Neural progenitor cell (in vitro differentiated cells): Measurements from ENCODE around the gene PDE11A. TPM values are rescaled to one million over a fixed set of nuclear protein-coding genes. Genes with fewer than 3 reads are reported as not detected.

Source experiments
- DNase-seq: peaks from one replicate; pipeline ENCODE4 v3.0.0-alpha.2; 2016; ENCODE audit warnings: low spot score
- H2AFZ ChIP-seq: fragments of 200-600 bp; sonication (generic); replicated peaks from 2 replicates; pipeline ENCODE4 v1.6.1; 2016; ENCODE audit warnings: antibody characterized with exemption
- H3F3A ChIP-seq: fragments of 200-600 bp; sonication (generic); 2 replicates; pipeline ENCODE4 v1.6.1; 2016; ENCODE audit warnings: antibody characterized with exemption, low read depth
- H3K27ac ChIP-seq: fragments of 200-600 bp; sonication (generic); 2 replicates; pipeline ENCODE4 v1.5.1; 2016; ENCODE audit warnings: mild to moderate bottlenecking
- H3K27me3 ChIP-seq: fragments of 200-600 bp; sonication (generic); 2 replicates; pipeline ENCODE4 v1.6.1; 2016; ENCODE audit warnings: mild to moderate bottlenecking, moderate library complexity
- H3K36me3 ChIP-seq: fragments of 200-600 bp; sonication (generic); 2 replicates; pipeline ENCODE4 v1.5.1; 2016
- H3K4me1 ChIP-seq: fragments of 200-600 bp; sonication (generic); 2 replicates; pipeline ENCODE4 v1.6.1; 2016; ENCODE audit warnings: mixed run types
- H3K4me2 ChIP-seq: fragments of 200-600 bp; sonication (generic); 2 replicates; pipeline ENCODE4 v1.6.1; 2016
- H3K4me3 ChIP-seq: fragments of 200-600 bp; sonication (generic); 2 replicates; pipeline ENCODE4 v1.5.1; 2016
- H3K79me2 ChIP-seq: fragments of 200-600 bp; sonication (generic); 2 replicates; pipeline ENCODE4 v1.6.1; 2016; ENCODE audit warnings: low read depth
- H3K9ac ChIP-seq: fragments of 200-600 bp; sonication (generic); 2 replicates; pipeline ENCODE4 v1.6.1; 2016
- H3K9me3 ChIP-seq: fragments of 200-600 bp; sonication (generic); 2 replicates; pipeline ENCODE4 v1.5.1; 2016; ENCODE audit warnings: low read depth
- H4K20me1 ChIP-seq: fragments of 200-600 bp; sonication (generic); 2 replicates; pipeline ENCODE4 v1.6.1; 2016; ENCODE audit warnings: low read depth
- H3K27ac Mint-ChIP-seq: 3 replicates; pipeline ENCODE4 v1.8.0; 2021; ENCODE audit warnings: mixed read lengths
- H3K27me3 Mint-ChIP-seq: 2 replicates; pipeline ENCODE4 v1.8.0; 2022; ENCODE audit warnings: low read depth, mild to moderate bottlenecking, inconsistent platforms, moderate library complexity, mixed read lengths; ENCODE audit not compliant: insufficient read depth
- H3K36me3 Mint-ChIP-seq: 3 replicates; pipeline ENCODE4 v1.8.0; 2021; ENCODE audit warnings: mixed read lengths
- H3K4me1 Mint-ChIP-seq: 3 replicates; pipeline ENCODE4 v1.8.0; 2021; ENCODE audit warnings: mixed read lengths
- H3K4me3 Mint-ChIP-seq: 3 replicates; pipeline ENCODE4 v1.8.0; 2021; ENCODE audit warnings: mild to moderate bottlenecking, moderate library complexity, mixed read lengths
- H3K9me3 Mint-ChIP-seq: 3 replicates; pipeline ENCODE4 v1.8.0; 2020; ENCODE audit warnings: mixed read lengths
- EZH2 ChIP-seq: fragments of 200-600 bp; sonication (generic); IDR thresholded peaks from 2 replicates; pipeline ENCODE4 v1.6.1; 2017; ENCODE audit warnings: antibody characterized with exemption, mild to moderate bottlenecking, moderate library complexity
- EZH2phosphoT487 ChIP-seq: fragments of 200-600 bp; sonication (generic); IDR thresholded peaks from 2 replicates; pipeline ENCODE4 v1.6.1; 2017; ENCODE audit warnings: antibody characterized with exemption
- total RNA-seq: library from RNA; depleted of rRNA; stranded (reverse); fragments of >200 nt; gene quantifications from 2 replicates; pipeline ENCODE4 v1.2.3, GENCODE V29; 2015; ENCODE audit warnings: low replicate concordance
- TF ChIP-seq, protein P1 (sequence below): fragments of 200-600 bp; sonication (generic); IDR thresholded peaks from 2 replicates; pipeline ENCODE4 v1.5.1; 2017; ENCODE audit warnings: antibody characterized with exemption, mild to moderate bottlenecking

The PDE11A gene
- total RNA-seq, 1 donor from 2014 or later, result 0.13 TPM

DNA sequence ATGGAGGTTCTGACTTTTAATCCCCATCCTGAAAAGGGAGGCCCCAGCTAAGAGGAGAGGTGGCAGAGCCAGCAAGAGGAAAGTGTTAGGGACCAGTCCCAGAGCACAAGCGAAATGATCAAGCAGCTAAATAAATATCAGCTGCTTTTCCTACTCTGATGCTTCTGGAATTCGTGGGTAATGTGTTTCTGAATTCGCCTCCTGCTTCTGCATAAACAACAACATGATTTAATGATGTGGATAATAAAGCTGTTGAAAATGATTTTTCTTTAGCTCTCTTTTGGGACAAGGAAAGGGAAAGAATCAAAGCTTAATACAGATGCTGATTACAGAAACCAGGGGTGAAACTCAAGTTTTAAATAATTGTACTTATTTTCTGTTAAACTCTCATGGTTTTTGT lies 329.7 kb downstream of the PDE11A start:
- Histone ChIP-seq H3K9ac (no peak overlapping the region), H3K4me2 (no peak overlapping the region), H3K4me3 (no peak overlapping the region), H3F3A (no peaks in the 10 kb centered on the region), H3K27ac (no peak overlapping the region), H4K20me1 (no peaks in the 10 kb centered on the region), H2AFZ (no peak overlapping the region), H3K27me3 (peaks cover 100% of the 10 kb centered on the region), H3K4me1 (peaks cover 4% of the 10 kb centered on the region), H3K36me3 (no peaks in the 10 kb centered on the region), H3K79me2 (no peaks in the 10 kb centered on the region), H3K9me3 (no peaks in the 10 kb centered on the region)
- H3K4me1 Mint-ChIP-seq, result no peaks in the 10 kb centered on the region
- H3K9me3 Mint-ChIP-seq, result peaks cover 5% of the 10 kb centered on the region
- H3K27me3 Mint-ChIP-seq, result peaks cover 7% of the 10 kb centered on the region
- TF ChIP-seq, protein P1, sequence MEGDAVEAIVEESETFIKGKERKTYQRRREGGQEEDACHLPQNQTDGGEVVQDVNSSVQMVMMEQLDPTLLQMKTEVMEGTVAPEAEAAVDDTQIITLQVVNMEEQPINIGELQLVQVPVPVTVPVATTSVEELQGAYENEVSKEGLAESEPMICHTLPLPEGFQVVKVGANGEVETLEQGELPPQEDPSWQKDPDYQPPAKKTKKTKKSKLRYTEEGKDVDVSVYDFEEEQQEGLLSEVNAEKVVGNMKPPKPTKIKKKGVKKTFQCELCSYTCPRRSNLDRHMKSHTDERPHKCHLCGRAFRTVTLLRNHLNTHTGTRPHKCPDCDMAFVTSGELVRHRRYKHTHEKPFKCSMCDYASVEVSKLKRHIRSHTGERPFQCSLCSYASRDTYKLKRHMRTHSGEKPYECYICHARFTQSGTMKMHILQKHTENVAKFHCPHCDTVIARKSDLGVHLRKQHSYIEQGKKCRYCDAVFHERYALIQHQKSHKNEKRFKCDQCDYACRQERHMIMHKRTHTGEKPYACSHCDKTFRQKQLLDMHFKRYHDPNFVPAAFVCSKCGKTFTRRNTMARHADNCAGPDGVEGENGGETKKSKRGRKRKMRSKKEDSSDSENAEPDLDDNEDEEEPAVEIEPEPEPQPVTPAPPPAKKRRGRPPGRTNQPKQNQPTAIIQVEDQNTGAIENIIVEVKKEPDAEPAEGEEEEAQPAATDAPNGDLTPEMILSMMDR, result no peak
- TF ChIP-seq EZH2phosphoT487 (no peak), EZH2 (no peak)
- no peak overlapping the region for H3K27ac Mint-ChIP-seq
- no peak overlapping the region for H3K4me3 Mint-ChIP-seq
- DNase-seq, result no peak
- H3K36me3 Mint-ChIP-seq, result no peaks in the 10 kb centered on the region

DNA sequence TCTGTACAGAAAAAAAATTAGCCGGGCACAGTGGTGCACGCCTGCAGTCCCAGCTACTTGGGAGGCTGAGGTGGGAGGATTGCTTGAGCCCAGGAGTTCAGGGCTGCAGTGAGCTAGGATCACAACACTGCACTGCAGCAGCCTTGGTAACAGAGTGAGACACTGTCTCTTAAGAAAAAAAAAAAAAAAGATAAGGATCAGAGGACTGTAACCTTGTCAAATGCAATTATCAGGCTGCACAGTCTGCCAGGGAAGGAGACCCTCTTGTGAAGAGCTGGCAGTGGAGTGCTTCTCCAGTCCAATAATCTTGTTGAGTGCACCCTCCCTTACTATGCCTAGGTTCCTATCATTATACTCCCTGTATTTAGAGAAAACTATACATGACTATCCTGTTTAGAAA lies 330.7 kb downstream of the PDE11A start:
- H3K4me2 ChIP-seq, result no peak overlapping the region
- Mint-ChIP-seq H3K27ac (no peak overlapping the region), H3K4me3 (no peak overlapping the region), H3K9me3 (peaks cover 5% of the 10 kb centered on the region), H3K36me3 (no peaks in the 10 kb centered on the region), H3K27me3 (peaks cover 7% of the 10 kb centered on the region), H3K4me1 (no peaks in the 10 kb centered on the region)
- H3K79me2 ChIP-seq, result no peaks in the 10 kb centered on the region
- no peaks in the 10 kb centered on the region for H4K20me1 ChIP-seq
- no peak overlapping the region for H3K4me3 ChIP-seq
- H3K9me3 ChIP-seq, result no peaks in the 10 kb centered on the region
- H3K36me3 ChIP-seq, result no peaks in the 10 kb centered on the region
- H3K9ac ChIP-seq, result no peak overlapping the region
- no peak for TF ChIP-seq EZH2
- TF ChIP-seq EZH2phosphoT487, result no peak
- TF ChIP-seq, protein P1, result no peak
- H3K4me1 ChIP-seq, result peaks cover 4% of the 10 kb centered on the region
- no peak for DNase-seq
- no peaks in the 10 kb centered on the region for H3F3A ChIP-seq
- H3K27ac ChIP-seq, result no peak overlapping the region
- peaks cover 93% of the 10 kb centered on the region for H3K27me3 ChIP-seq
- H2AFZ ChIP-seq, result no peak overlapping the region

DNA sequence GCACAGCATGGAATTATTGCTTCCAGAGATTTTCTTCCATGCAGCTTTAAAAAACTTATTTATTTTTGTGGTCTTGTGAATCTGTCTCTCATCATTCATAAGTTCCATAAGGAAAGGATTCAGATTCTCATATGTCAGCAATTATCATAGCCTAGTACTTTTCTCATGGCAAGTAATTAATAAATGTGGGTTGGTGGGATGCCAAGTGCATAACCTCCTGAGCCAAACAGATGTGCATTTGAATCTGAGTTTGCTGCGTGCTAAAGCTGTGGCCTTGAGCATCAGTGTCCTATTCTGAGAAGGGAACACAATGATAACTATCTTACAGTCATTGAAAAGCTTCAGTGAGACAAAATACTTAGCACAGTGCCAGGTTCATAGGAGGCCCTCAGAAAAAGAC lies 331.9 kb downstream of the PDE11A start:
- Histone ChIP-seq H3K9ac (no peak overlapping the region), H3K27me3 (peaks cover 89% of the 10 kb centered on the region), H2AFZ (no peak overlapping the region), H3K4me3 (no peak overlapping the region), H3K27ac (no peak overlapping the region), H3K79me2 (no peaks in the 10 kb centered on the region), H3K4me1 (peaks cover 4% of the 10 kb centered on the region), H3F3A (no peaks in the 10 kb centered on the region), H3K4me2 (no peak overlapping the region), H3K36me3 (no peaks in the 10 kb centered on the region), H3K9me3 (no peaks in the 10 kb centered on the region), H4K20me1 (no peaks in the 10 kb centered on the region)
- H3K4me3 Mint-ChIP-seq, result no peak overlapping the region
- H3K27me3 Mint-ChIP-seq, result peaks cover 12% of the 10 kb centered on the region
- H3K36me3 Mint-ChIP-seq, result no peaks in the 10 kb centered on the region
- no peak overlapping the region for H3K27ac Mint-ChIP-seq
- peaks cover 5% of the 10 kb centered on the region for H3K9me3 Mint-ChIP-seq
- DNase-seq, result no peak
- no peak for TF ChIP-seq EZH2phosphoT487
- TF ChIP-seq, protein P1, result no peak
- TF ChIP-seq EZH2, result no peak
- H3K4me1 Mint-ChIP-seq, result no peaks in the 10 kb centered on the region
